ENCODE measurements around the gene TEDDM1. TPM values are rescaled to one million over a fixed set of nuclear protein-coding genes. Genes with fewer than 3 reads are reported as not detected.

TEDDM1 gene
- total and polyA plus RNA-seq, 2 experiments from 2014 or later, result not detected

DNA sequence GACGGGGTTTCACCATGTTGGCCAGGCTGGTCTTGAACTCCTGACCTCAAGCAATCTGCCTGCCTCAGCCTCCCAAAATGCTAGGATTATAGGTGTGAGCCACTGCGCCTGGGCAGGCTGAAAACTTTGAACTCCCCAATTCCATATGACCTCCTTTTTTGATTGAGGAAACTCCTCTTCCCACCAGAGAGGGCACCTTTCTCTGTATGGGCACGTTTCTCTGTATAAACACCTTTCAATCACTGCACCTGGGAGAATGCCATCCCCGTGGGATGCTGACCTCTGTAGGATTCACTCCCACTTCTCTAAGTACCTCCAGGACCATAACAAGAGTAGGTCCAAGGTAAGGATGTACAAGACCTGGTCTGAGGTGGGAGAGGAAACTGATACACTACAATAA is 9.7 kb upstream of the TEDDM1 start:
- Mint-ChIP-seq H3K27me3 (ENCODE audit: insufficient read depth, low read depth, poor library complexity) (no peaks in the 10 kb centered on the region), H3K36me3 (ENCODE audit: low read depth) (no peaks in the 10 kb centered on the region), H3K4me1 (peaks cover 6% of the 10 kb centered on the region; the same call in 2 of the 3 replicates), H3K27ac (no peak overlapping the region), H3K9me3 (no peaks in the 10 kb centered on the region), H3K4me3 (no peak overlapping the region)
- no peaks in the 10 kb centered on the region for H3K36me3 ChIP-seq (ENCODE audit: insufficient read depth)
- H3K79me2 ChIP-seq (replicated peaks; ENCODE audit: insufficient read depth), result no peaks in the 10 kb centered on the region
- no peak for TF ChIP-seq POLR2AphosphoS5 (IDR thresholded peaks at IDR 0.05; ENCODE audit: low read depth)
- TF ChIP-seq, protein P1, sequence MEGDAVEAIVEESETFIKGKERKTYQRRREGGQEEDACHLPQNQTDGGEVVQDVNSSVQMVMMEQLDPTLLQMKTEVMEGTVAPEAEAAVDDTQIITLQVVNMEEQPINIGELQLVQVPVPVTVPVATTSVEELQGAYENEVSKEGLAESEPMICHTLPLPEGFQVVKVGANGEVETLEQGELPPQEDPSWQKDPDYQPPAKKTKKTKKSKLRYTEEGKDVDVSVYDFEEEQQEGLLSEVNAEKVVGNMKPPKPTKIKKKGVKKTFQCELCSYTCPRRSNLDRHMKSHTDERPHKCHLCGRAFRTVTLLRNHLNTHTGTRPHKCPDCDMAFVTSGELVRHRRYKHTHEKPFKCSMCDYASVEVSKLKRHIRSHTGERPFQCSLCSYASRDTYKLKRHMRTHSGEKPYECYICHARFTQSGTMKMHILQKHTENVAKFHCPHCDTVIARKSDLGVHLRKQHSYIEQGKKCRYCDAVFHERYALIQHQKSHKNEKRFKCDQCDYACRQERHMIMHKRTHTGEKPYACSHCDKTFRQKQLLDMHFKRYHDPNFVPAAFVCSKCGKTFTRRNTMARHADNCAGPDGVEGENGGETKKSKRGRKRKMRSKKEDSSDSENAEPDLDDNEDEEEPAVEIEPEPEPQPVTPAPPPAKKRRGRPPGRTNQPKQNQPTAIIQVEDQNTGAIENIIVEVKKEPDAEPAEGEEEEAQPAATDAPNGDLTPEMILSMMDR (conservative IDR thresholded peaks at IDR 0.05; ENCODE audit: low read depth in 2 of 2), result peak; percentile 21 to 25
- no peaks in the 10 kb centered on the region for H3K27me3 ChIP-seq (ENCODE audit: insufficient read depth)
- ATAC-seq (peak; percentile 57), DNase-seq (ENCODE audit: low spot score) (no peak)
- H3K27ac ChIP-seq (ENCODE audit: low read depth), result no peak overlapping the region
- no peaks in the 10 kb centered on the region for H4K20me1 ChIP-seq (replicated peaks; ENCODE audit: insufficient read depth)
- no peak overlapping the region for H3K4me2 ChIP-seq
- H3K4me3 ChIP-seq, result no peak overlapping the region
- no peaks in the 10 kb centered on the region for H3K9me2 ChIP-seq (ENCODE audit: insufficient read depth)
- no peaks in the 10 kb centered on the region for H3F3A ChIP-seq (replicated peaks; ENCODE audit: low read depth)
- H3K4me1 ChIP-seq (ENCODE audit: insufficient read depth), result no peaks in the 10 kb centered on the region
- H2AFZ ChIP-seq, result no peak overlapping the region

DNA sequence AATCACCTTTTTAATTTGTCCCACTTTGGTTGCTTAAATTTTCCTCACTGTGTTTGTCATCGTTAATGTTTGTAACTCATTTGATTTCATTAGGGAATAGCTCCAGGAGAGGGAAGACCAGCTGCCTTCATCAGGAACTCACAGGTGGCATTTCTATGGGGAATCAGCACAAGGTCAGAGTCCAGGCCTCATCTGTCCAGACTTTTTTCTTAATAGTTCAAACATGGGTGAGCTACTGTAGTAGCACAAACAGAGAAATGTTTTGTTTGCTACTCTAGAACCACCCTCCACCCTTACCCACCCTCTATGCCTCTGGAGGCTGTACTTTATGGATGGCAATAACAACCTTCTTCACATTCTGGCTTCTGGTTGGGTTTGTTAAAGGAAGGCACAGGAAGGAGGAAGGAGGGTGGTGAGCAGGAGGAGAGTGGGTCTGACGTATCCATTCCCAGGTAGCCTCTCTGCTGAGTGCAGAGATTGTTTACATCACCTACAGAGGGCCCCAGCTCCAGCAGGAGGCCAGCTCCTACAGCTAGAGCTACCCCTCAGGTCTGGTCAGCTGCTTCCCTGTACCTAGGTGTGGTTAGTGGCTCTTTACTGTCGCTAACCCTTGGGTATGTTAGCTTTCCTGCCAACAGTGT is 8.1 kb upstream of the TEDDM1 start:
- H3K36me3 Mint-ChIP-seq (ENCODE audit: low read depth), result no peaks in the 10 kb centered on the region
- peaks cover 6% of the 10 kb centered on the region; the same call in 2 of the 3 replicates for H3K4me1 Mint-ChIP-seq
- H3K9me3 Mint-ChIP-seq, result no peaks in the 10 kb centered on the region
- H3K27me3 Mint-ChIP-seq (ENCODE audit: insufficient read depth, low read depth, poor library complexity), result no peaks in the 10 kb centered on the region
- H3K27me3 ChIP-seq (ENCODE audit: insufficient read depth), result no peaks in the 10 kb centered on the region
- H3K27ac ChIP-seq (ENCODE audit: low read depth), result no peak overlapping the region
- H3K79me2 ChIP-seq (replicated peaks; ENCODE audit: insufficient read depth), result no peaks in the 10 kb centered on the region
- no peak overlapping the region for H3K4me2 ChIP-seq
- TF ChIP-seq, protein P1 (conservative IDR thresholded peaks at IDR 0.05; ENCODE audit: low read depth in 2 of 2), result 0 out of 4 replicates have a peak, but pooled peaks of 1 of the 2 experiments have one; percentile 17
- TF ChIP-seq, protein P2, sequence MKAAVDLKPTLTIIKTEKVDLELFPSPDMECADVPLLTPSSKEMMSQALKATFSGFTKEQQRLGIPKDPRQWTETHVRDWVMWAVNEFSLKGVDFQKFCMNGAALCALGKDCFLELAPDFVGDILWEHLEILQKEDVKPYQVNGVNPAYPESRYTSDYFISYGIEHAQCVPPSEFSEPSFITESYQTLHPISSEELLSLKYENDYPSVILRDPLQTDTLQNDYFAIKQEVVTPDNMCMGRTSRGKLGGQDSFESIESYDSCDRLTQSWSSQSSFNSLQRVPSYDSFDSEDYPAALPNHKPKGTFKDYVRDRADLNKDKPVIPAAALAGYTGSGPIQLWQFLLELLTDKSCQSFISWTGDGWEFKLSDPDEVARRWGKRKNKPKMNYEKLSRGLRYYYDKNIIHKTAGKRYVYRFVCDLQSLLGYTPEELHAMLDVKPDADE (IDR thresholded peaks at IDR 0.05), result no peak
- H3F3A ChIP-seq (replicated peaks; ENCODE audit: low read depth), result no peaks in the 10 kb centered on the region
- ATAC-seq (peak; percentile 92), DNase-seq (ENCODE audit: low spot score) (no peak)
- no peak overlapping the region for H3K4me3 Mint-ChIP-seq
- H4K20me1 ChIP-seq (replicated peaks; ENCODE audit: insufficient read depth), result no peaks in the 10 kb centered on the region
- no peaks in the 10 kb centered on the region for H3K9me2 ChIP-seq (ENCODE audit: insufficient read depth)
- peak overlapping the region; percentile 52; the same call in 1 of the 2 replicates for H2AFZ ChIP-seq
- no peaks in the 10 kb centered on the region for H3K4me1 ChIP-seq (ENCODE audit: insufficient read depth)
- H3K4me3 ChIP-seq, result no peak overlapping the region
- H3K36me3 ChIP-seq (ENCODE audit: insufficient read depth), result no peaks in the 10 kb centered on the region
- no peak overlapping the region for H3K27ac Mint-ChIP-seq

Data from GM23338 (cell line).